Measurements from ENCODE around the gene EXOC3L4.
A peak's percentile ranks its signal among the peaks of the same experiment; 100 is the strongest.
"Not testable (repeated sequence)": the region's sequence is repeated elsewhere in the genome, so short reads cannot be mapped to it uniquely, and the experiment has no call there.

EXOC3L4 gene

DNA sequence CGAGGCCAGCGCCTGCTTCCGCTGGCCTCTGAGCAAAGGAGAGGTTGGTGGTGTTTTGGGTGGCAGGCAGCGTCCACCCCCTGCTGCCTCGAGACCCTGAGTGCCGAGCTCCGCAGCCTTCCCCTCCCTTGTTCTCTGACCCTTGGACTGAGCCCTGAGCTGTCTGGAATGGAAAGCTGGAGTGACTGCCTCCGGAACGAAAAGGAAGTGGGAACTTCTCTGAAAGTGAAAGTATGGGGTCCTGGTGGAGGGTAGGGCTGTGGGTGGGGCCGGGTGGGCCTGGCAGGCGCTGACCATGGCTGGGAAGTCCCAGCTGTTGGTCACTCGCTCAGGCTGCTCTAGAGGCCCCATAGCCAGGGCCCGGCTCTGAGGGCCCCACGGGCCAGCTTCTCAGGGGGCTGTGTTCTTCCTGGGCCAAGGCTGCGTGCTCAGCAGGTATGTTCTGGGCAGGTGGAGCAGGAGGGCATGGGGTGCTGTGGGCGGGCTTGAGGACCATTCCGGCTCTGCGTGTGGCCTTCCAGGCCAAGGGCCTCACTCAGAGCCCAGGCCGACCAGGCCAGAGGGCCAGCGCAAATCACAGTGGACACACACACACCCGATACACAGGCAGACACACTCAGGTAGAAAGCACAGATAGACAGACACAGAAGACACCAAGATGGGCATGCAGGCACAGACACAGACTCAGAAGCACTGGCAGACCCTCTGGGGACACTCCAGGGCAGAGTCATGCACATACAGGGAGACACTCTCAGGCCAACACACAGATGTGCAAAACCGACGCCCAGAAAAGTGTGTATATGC is at the start of gene EXOC3L4:
TSS of gene EXOC3L4 (plus strand) at position 320 of the 804 bp plus-strand sequence. CDS start 5,495 bp downstream, outside the sequence.
- no peak for DNase-seq

DNA sequence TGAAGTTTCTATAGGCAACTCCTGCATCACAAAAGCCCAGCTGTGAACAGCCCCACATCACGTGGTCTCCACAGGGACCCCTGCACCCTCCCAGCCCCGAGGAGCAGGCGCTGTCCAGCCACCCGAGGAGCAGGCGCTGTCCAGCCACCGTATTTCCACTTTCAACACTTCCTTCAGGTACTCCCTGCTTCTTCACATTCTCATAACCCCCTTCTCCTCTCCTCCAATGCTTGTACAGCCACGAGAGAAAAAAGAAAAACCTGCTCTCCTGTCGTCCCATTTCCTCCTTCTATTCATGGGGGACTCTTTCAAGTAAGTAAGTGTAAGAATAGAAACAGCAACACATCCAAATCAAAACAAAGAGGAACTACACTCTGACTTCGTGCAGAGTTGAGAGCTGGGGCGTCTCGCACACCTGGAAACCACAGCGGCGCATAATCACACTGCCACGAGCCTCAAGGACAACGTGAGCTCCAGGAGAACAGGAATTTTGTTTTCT is 49.1 kb upstream of the EXOC3L4 start:
- no peak for DNase-seq

DNA sequence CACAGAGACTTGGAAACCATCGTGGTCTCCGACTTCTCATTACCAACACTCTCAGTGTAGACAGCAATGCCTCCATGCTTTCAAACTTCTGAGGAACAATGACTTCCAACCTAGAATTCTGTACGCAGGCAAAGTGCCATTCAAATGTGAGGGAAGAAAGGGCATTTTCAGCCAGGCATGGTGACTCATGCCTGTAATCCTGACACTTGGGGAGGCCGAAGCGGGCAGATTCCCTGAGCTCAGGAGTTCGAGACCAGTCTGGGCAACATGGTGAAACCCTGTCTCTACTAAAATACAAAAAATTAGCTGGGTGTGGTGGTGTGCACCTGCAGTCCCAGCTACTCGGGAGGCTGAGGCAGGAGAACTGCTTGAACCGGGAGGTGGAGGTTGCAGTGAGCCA is 47.1 kb upstream of the EXOC3L4 start:
- not testable (repeated sequence) for DNase-seq

DNA sequence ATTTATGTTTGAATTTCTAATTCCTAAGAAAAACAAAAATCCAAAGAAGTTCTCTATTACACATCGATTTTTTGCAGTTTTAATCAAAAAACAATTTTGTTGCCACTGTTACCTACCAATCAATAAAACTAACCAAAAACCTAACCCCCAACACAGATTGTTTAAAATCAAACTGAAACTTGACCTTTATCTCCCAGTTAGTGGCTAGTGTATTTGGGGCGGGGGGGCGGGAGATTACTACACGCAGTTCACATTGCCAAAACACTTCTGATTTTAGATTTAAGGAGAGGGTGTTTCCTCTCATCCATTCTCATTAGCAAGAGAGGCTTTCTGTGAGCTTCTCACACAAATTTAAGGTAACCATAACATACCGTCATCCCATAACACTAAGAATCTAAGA is 43.6 kb upstream of the EXOC3L4 start:
- no peak for DNase-seq

DNA sequence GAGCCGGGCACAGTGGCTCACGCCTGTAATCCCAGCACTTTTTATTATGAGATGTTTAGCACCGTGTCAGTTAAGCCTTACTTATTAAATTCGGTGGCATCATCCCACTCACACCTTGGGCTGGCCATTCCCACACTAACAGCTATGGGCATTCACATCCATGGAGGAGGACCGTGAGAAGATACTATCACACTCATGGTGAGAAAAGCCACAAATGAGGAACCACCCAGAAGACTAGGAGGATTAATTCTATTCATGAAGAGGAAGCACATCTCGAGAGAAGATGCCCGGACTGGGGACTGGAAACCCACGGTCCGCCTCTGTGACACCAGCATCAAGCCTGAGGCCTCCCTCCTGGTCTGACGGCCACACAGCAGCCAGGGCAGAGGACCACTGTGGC is 42.1 kb upstream of the EXOC3L4 start:
- DNase-seq = no peak

DNA sequence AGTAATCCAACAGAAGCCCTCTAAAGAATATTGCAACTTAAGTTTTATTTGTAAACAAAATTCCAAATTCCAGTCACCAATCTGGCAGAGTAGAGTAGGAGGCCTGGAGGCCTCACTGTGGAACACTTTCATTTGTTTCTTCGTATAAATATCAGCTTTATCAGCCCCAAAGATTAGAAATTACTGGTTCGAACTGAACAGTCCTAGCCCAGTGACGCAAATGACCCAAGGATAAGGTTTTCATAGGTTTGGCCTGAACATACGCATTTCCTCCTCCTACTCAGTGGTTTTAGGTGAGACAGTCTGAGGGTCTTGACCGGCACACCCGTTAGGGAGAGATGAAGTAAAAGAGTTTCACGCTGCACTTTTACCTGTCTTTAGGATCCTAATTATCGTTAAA is 38.8 kb upstream of the EXOC3L4 start:
- no peak for DNase-seq

DNA sequence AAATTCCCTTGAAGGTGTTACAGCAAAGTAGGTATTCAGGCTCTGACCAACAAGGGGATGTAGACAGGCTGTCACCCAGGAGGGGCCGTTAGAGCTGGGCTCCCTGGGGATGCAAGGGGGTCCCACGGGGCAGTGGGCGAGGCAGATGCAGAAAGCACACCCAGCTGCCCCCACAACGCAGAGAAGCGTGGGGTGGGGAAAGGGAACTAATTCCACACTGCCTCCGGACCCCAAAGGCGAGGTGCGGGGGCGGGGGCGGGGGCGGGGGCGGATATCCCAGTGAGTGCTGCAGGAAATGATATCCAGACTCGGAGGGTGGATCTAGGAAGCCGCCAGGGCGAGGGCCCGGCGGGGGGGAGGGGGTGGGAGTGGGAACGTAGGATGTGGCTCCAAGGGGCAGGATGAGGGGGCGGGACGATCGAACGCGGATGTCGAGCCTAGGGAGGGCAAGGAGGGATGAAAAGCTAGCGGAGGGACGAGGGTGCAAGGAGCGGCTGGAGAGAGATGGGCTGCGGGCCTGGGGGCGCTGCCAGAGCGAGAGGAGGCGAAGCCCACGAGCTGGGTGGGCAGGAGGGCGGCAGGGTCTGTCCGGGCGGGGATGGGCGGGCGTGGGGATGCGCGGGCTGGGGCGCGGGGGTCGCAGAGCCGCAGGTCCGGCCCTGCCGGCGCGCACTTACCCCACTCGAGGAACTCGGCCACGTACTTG is 38.0 kb upstream of the EXOC3L4 start:
- no peak for DNase-seq

DNA sequence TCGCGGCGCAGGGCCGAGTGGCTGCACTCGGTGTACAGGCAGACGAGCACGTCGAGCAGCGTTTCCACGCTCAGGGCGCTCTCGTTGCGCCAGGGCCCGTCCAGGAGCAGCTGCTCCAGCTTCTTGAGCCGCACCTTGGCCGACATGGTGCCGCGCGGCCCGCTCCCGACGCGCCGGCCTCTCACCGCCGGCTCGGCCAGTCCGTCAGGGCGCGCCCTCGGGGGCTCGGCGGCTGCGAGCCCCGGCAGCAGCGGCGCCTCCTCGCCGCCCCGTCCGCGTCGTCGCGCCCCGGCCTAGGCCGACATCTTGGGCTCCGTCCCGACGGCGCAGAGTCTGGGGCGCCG is 37.5 kb upstream of the EXOC3L4 start:
- DNase-seq = no peak

DNA sequence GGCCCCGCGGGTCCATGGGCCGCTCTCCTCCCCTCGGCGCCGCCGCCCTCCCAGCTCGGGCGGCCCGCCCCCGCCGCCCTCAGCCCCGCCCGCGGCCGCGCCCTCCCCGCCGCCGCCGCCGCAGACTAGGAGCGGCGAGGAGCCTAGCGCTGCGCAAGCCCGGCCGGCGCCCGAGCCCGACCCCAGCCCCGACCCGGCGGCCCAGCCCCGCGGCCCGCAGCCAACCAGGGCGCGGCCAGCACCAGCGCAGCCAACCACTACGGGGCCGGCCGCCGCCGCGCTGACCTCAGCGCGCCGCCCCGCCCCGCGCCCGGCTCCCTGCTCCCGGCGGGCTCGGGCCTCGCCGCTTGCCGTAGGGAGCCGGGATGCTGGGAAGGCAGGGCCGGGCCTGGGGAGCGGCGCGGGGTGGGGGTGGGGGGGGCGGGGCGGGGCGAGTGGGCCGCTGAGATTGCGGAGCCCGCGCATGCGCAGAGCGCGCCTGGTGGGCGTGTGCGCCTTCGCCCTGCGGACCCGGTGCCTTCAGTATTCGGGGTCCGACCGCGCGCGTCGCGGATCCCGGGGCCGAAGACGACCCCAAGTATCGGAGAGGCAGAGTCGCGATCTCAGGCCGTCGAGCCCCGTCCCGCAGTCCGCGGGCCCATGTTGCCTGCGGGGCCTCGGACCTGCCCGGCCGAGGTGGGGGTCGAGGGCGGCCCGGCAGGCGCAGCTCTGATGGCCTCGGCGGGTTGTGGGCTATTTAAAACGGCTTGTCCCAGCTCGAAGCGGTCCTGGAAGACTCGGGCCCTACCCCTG is 37.0 kb upstream of the EXOC3L4 start, which contains the start of gene CDC42BPB:
TSS of gene CDC42BPB (minus strand) at position 178 of the 792 bp plus-strand sequence. CDS start 376 bp downstream, outside the sequence.
- peak; percentile 31 for DNase-seq

DNA sequence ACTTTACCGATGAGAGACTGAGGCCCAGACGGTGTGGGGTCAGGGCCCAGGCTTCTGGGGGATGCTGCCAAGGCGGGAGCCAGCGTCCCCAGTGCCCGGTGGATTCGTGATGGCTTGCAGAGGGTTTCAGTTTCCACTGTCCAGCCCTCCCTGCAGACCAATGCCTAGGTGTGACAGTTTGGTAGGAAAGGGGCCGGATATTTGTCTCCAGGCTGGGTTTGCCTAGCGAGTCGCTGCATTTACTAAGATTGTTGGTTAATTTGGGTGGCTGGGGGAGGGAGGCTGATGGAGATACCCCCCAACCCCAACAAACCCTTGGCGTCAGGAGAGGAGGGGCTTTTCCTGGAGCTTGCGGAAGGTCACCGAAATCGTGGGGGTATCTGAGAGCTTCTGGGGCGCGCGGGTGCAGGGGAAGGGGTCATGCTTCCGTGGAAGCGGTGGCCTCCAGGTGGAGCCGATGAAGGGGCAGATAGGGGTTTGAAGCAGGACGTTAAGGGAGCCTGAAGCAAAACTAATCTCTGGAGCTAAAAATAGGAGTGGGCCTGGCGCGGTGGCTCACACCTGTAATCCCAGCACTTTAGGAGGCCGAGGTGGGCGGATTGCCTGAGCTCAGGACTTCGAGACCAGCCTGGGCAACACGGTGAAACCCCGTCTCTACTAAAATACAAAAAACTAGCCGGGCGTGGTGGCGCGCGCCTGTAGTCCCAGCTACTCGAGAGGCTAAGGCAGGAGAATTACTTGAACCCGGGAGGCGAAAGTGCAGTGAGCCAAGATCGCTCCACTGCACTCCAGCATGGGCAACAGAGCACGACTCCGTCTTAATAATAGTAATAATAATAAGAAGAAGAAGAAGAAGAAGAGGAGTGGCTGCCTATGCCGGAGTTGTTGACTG is 36.1 kb upstream of the EXOC3L4 start:
- no peak for DNase-seq

DNA sequence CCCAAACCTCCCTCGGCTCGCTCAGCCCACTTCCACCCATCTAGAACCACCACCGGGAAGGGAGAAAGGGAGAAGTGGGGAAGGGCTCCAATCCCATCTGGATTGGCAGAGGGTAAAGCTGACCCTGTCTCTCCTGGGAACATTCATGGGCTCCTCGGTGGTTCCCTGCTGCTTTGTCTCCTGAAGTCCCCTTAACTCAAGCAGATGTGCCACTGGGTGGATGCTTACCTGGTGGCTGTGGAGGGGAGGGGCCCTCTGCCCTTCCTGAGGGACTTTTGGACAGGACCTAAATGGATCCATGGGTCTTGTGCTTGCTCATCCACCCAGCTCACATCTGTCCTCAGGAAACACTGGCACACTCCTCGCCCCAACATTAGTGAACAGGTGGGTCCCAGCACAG is 35.0 kb upstream of the EXOC3L4 start:
- DNase-seq = no peak

DNA sequence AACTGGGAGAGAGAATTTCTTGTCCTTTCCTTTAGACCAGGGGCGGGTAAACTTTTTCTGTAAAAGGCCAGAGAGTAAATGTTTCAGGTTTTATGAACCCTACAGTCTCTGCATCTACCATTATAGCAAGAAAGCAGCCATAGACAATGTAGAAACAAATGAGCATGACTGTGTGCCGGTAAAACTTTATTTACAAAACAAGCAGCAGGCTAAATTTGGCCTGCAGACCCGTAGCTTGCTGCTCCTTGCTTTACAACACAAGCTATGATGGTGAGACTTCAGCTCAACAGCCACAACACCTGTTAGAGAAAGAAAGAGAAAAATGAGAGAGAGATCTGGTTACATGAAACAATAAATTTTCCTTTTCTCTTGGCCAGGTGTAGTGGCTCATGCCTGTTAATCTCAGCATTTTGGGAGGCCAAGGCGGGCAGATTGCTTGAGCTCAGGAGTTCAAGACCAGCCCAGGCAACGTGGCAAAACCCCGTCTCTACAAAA is 33.0 kb upstream of the EXOC3L4 start:
- DNase-seq = no peak

DNA sequence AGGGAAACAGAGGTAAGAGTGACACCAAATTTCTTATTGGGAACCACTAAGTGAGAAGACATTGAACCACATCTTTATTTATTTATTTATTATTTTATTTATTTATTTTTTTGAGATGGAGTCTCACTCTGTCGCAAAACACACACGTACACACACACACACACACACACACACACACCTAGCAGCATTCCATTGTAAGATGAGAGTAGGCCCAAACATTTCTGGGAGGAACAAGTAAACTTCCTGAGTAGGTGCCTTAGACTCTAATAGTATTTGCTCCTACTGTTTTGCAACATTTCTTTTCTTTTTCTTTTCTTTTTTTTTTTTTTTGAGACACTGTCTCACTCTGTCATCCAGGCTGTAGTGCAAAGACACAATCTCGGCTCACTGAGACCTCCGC is 30.1 kb upstream of the EXOC3L4 start:
- DNase-seq = no peak

DNA sequence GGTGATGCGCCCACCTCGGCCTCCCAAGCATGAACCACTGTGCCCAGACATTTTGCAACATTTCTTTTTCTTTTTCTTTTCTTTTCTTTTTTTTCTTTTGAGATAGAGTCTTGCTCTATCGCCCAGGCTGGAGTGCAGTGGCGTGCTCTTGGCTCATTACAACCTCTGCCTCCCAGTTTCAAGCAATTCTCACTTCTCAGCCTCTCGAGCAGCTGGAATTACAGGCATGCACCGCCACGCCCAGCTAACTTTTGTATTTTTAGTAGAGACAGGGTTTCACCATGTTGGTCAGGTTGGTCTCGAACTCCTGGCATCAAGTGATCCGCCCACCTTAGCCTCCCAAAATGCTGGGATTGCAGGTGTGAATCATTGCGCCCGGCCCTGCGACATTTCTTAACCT is 29.5 kb upstream of the EXOC3L4 start:
- no peak for DNase-seq

DNA sequence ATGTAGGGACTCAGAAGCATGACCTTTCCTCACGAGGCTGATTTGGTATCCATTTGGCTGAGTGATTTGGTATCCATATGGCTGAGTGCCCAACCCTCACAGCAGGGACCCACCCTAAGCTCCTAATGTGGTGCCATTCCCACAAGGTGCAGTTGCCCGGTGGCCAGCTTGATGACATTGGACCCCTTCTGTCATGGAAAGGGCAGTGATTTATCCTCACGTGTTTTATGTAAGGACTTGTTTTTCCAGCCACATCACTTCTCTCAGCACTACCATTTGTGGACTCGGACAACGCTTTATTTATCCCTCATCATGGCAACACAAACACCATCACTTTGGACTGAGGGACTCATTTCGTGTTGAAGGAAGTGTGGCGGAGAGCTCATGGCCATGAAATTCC is 28.7 kb upstream of the EXOC3L4 start:
- no peak for DNase-seq

DNA sequence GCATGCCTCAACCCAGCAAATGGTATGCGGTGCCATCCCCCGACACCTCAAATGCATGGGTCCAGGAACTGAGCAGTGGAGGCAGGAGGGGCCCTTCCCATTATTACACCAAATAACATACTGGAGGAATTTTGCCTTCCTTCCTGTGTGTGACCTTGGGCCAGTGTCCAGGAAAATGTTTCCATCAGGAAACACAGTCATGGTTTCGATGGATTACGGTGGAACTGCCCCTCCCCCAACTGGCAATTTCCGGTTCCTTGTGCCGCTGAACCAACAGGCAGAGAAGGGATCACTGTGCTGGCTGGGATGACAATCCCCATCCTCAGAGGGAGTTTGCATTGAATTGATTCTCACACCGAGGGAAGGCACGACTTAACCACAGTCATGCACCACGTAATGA is 28.1 kb upstream of the EXOC3L4 start:
- no peak for DNase-seq

DNA sequence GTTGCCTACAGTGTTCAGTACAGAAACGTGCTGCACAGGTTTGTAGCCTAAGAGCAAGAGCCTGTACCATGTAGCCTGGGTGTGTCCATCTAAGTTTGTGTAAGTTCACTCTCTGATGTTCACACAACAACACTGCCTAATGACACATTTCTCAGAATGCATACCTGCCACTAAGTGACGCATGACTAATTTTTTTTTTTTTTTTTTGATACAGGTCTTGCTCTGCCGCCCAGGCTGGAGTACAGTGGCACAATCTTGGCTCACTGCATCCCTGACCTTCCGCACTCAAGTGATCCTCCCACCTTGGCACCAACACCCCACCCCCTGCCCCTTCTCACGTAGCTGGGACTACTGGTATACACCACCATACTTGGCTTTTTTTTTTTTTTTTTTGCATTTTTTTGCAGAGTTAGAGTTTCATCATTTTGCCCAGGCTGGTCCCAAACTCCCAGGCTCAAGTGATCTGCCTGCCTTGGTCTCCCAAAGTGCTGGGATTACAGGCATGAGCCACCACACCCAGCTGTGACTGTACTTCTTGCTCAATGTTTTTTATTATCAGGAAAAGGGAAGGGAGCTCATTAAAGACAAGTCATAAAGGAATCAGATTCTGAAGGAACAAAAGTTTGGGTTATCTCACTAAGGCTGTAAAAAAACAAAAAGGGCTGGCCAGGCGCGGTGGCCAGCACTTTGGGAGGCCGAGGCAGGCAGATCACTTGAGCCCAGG is 27.1 kb upstream of the EXOC3L4 start:
- DNase-seq = no peak

DNA sequence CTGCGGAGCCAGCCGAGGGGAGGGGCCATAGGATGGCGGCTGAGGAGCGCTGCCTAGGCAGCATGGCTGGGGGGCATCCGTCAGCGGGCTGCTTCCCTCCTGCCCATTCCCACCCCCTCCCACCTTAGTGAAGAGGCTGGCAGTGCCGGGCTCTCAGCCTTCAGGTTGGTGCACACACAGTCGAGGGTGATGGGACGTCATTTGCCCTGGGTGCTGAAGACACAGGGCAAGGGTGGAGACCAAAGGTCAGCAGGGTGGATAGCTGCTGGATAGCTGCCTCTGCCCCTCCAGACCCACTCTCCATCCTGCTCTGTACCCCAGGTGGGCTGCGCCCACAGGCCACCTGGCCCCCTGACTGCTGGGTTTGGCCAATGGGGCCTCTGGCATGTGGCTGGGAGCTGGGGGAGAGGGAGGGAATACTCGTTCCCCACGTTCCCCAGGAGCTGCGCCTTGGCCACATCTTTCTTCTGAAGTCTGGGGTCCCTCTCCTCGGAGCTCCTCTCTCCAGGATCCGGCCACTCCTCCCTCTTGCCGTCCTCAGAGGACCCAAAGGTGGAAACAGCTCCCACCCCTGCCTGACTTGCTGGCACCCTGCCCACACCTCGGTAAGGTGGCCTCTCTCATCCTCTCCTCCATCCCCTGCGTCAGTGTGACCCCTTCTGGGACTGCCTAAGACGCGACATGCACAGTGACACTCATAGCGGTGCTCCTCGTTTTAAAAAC is 26.0 kb upstream of the EXOC3L4 start:
- no peak for DNase-seq

DNA sequence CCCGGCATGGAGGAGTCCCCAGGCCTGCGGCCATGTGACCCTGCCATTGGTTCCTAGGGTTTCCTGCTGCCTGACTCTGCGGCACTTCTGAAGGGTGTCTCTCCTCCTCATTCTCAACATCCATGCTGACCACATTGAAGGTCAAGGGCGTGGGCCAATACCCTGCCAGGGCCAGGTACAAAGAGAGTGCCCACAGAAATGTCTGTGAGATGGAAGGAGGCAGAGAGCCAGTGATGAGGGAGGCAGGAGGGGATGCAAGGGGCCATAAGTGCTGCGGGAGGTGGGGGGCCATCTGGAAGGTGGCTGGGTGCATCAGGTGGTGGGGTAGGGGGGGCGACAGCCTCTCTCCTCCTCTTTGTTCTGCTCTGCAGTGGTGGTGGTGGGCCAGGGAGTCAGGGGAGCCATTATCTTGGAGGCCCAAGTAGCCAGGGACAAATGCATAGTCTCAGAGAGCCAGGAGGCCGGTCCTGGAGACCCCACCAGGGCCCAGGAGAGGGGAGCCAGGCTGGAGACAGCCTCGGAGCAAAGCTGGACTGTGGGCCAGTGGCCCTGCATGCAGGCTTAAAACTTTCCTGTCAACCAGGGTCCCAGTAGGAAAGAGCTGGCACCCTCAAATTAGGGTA is 24.2 kb upstream of the EXOC3L4 start:
- DNase-seq = no peak

DNA sequence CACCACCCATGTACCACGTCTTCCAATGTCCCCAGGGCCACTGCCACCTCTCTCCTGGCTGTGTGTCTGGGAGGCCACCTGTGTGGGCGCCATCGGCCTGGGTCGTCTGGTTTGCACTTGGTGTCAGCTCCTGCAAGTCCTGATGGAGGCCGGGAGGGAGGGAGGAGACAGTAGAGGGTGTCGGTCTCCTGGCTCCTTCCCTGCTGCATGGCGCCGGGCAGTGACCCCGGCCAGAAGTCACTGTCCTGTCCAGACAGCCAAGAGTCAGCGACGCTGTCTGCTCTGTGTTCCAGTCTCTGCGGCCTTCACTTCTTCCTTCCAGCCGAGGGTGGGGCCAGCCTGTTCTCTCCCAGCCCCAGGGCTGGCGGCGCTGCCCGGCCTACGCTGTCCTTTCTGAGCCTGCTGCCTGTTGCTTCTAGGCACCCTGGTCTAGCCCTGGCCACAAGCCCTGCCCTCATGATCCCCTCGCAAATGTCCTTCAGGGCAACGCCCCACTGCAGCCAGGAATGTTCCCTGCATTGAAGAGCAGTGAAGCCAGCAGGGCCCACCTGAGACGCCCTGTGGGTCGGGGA is 23.5 kb upstream of the EXOC3L4 start:
- DNase-seq = no peak
